SKM-1 treated with dmso at 0.1 percent for 144 hours (cell line): Measurements from ENCODE around the gene RBPJ.
A peak's percentile ranks its signal among the peaks of the same experiment; 100 is the strongest.
"Not testable (repeated sequence)": the region's sequence is repeated elsewhere in the genome, so short reads cannot be mapped to it uniquely, and the experiment has no call there.

Source experiments
- DNase-seq: peaks from one replicate; lab custom pipeline; 2025; ENCODE audit not compliant: unreplicated experiment; lab: John Stamatoyannopoulos, UW

Gene RBPJ

DNA sequence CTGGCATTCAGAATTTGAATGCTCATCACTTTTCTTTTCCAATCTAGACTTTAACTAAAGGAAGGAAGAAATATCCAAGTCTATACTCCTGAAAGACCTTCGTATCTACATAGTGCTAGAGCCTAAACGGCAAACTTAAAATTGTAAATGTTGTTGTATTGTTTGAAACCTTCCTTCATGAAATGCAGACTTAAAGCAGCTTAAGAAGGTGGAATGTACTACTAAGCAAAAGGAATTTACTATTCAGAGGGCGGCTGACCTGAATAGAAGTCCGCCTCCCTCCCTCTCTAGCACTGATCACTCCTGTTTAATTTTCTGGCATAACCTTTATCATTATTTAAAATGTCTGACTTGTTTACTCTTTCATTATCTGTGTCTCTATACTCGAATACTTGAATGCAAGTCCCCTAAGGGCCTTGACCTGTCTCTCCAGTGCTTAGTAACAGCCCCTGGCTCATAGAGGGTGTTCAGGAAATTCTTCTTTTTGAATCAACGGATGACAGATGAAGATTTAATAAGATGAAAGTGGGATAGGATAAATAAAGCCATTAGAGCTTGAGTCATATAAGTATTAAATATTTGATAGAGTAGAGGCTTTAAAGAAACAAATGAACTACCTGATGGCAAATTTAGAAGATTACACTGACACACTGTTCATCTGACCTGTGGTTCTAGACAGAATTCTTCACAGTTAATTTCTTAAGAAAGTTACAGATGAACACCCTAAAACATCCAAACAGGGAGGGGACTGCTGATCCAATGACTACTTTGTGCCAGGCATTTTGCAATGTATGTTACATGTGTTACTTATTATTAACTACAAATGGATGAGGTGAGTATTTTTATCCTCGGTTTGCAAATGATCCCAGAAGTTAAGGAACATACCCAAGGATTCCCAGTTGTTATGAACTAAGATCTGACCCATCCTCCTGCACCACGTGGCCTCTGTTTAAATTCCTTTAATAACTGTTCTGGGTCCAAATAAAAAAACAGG is 20.2 kb upstream of the RBPJ start:
- DNase-seq, result no peak

DNA sequence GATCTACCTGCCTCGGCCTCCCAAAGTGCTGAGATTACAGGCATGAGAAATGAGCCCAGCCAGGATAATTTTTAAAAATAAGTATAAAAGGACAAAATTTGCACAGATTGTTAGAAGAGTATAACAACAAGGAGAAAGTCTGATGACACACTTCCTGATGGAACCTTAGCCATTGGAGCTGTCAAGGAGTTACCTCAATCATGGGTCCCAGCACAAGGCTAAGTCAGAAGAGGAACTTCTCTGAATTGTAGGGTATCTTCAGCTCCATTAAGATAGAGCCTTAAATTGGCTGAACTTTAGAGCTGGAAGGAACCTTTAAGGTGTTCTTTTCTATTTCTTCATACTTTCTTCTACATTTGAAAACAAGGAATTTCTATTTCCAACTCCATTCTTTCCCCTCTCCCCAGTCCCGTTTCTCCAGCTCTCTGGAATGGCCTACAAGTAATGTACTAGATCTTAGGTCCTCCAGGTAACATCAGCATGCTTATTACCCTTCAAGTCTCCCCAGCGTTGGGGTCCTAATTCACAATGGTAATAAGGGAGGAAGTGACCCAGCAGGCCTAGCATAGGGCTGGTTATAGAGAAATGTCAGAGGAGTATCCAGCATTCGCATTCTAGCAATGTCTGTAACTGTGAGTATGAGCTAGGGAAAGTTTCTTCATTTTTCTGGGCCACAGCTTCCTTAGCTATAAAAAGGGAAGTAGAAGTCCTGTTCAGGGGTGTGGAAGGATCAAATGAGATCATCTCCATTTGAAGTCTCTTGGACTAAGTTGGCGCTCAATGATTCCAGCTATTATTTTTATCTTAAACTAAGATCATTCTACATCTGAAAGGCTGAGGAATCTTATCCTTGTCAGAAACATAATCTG is 18.5 kb upstream of the RBPJ start:
- peak; percentile 96 for DNase-seq

DNA sequence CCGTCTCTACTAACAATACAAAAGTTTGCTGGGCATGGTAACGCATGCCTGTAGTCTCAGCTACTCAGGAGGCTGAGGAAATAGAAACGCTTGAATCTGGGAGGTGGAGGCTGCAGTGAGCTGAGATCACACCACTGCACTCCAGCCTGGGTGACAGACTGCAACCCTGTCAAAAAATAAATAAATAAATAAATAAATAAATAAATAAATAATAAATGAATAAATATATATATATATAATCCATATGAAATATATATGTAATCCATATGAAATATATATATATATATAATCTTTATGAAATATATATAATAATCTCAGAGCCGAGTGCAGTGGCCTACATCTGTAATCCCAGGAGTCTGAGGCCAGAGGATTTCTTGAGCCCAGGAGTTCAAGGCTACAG is 17.8 kb upstream of the RBPJ start:
- DNase-seq, result no peak

DNA sequence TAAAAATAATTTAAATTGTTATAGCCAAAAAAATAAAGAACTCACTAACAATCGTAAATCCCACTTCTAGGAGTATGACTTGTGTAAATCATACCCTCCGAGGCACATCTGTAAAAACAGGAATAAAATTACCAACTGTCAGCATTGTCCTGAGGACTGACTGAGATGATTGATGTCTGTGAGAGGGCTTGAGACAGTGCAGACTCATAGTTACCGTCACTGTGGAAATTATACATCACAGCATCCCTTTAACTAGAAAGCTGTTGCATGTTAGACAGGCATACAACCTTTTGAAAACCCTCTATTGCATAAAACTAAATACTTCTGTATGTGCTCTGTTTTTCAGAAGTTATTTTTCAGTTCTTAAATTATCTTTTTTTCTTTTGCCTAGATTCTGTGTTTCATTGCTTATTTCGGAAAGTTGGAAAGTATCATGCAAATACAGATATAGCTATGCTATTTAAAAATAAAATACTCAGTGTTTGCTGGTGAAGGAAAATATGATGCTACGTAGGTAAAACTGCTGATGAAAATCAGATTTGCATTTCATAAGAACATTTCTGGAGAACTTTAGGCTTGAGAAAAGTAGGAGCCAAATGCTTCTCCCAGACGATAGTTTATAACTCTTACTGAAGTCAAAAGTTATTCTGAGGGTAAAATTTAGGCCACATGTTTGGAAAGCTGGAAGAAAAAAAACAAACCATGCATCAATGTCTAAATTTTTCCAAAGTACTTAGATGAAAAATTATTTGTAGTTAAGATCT is 13.6 kb upstream of the RBPJ start:
- no peak for DNase-seq

DNA sequence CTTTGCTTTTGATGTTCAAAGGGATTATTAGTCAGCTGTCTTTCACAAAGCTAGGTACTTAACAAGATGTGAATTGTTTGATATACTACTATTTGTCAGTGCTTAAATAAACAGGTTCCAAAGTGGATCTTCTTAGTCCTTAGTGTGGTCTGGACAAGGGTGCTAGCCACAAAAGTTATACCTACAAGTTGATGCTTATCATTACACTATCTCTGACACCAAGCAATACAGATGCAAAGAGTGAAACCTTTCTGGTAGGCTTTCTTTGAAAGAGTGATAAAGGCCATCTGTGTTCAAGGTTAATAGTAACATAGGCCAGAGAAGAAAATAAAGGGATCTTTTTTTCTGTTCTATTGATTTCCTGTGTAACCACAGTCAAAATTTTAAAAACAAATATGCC is 12.2 kb upstream of the RBPJ start:
- DNase-seq, result no peak

DNA sequence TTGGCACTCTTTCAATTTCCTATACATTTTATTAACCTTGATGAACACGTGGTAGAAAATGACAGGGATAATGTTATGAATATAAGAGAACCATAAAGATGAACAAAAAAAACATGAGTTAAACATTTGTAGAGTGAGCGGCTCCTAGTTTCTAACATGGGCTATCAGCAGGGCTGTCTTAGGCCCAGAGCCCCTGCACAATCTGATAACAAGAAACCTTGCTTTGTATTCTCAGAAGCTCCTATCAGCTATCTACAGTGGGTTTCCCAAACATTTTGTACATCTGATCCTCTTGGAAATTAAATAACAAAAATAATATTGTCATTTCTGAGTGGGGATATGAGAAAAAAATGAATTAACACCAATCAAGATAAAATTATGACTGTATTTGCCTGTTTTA is 10.6 kb upstream of the RBPJ start:
- no peak for DNase-seq

DNA sequence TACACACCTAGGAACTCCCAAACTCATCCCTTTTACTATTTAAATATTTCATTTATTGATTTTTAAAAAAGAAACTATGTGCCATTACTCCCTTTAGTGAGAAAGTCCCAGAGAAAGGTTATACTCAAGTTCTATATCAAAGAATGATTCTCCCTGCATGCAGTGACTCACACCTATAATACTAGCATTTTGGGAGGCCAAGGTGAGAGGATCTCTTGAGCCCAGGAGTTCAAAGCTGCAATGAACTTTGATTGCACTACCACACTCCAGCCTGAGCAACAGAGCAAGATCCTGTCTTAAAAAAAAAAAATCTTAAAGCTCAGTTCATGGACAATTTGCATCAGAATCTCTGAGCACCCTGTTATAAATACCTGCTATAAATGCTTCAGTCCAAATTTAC is 9.2 kb upstream of the RBPJ start:
- no peak for DNase-seq

DNA sequence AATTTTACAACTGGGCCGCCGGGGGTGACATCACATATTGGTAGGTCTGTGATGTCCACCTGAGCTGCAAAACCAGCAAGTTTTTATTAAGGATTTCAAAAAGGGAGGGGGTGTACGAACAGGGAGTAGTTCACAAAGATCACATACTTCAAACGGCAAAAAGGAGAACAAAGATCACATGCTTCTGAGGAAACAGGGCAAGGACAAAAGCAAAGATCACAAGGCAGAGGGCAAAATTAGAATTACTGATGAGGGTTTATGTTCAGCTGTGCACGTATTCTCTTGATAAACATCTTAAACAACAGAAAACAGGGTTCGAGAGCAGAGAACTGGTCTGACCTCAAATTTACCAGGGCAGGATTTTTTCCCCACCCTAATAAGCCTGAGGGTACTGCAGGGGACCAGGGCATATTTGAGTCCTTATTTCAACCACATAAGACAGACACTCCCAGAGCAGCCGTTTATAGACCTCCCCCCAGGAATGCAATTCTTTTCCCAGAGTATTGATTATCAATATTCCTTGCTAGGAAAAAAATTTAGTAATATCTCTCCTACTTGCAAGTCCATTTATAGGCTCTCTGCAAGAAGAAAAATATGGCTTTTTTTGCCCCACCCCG is 5.4 kb upstream of the RBPJ start:
- DNase-seq, result not testable (repeated sequence)

DNA sequence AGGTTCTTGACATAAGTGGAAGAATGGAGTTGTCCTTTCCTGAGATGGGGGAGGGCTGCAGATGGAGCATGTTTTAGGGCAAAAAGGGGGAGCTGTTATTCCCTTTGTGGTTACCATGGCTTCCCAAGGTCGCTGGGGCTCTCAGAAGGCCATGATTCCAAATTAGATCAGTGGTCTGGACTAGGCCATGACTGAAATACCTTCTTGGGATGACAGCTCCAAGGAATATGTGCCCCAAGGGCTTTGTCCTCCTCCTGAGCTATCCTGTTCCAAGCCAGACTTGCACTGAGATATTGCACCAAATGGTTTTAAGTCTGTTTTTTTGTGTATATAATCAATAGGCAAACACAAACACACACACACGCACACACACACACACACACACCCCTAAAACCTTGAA is 3.0 kb upstream of the RBPJ start:
- DNase-seq, result no peak

DNA sequence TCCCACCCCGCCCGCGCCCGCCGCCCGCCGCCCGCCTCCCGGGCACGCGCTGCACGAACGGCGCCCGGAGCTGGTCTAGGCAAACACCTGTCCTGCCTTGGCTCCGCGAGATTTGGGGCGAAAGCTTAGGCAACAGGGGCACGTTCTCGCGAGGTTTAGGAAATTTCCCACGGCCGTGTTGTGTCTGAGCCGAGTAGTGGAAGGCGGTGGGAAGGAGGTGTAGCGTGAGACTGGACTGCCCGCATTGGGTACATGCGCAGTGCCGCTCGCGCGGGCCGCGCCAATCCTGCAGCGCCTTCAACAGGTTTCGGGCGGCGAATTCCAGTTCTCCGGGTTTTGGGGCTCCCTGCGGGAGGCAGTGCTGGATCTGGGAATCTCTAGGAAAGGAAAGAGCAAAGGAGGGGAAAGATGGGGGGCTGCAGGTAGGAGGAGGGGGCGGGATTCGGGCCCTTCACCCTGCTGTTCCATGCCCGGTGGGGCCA is 1.3 kb upstream of the RBPJ start:
- peak; percentile 98 for DNase-seq

DNA sequence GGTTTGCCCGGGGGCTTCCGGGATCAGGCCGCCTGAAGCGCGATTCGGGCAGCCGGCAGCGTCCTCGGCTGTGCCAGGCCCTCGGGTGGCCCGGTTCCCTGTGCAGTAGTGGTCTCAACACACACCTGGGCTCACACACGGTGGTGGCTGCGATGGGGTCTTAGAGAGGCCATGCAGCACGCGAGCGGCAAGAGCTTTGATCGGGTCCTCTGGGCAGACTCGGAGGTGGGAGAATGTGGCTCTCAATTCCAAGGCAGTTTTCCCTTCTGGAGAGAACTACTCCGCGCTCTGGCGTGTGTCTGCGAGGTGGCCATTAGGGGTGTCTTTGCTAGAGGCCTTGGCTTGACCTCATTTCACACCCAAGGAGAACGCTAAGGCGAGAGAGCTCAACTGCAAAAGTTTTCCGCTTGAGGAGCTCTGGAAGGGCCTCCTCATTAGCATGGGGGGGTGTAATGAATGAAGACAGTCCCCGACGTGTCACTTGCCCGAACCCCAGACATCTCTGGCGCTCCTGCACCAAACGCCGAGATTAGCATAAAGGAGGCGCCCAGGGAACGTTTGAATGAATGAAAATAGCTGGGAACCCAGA is 771 bp upstream of the RBPJ start:
- DNase-seq, result peak; percentile 68

DNA sequence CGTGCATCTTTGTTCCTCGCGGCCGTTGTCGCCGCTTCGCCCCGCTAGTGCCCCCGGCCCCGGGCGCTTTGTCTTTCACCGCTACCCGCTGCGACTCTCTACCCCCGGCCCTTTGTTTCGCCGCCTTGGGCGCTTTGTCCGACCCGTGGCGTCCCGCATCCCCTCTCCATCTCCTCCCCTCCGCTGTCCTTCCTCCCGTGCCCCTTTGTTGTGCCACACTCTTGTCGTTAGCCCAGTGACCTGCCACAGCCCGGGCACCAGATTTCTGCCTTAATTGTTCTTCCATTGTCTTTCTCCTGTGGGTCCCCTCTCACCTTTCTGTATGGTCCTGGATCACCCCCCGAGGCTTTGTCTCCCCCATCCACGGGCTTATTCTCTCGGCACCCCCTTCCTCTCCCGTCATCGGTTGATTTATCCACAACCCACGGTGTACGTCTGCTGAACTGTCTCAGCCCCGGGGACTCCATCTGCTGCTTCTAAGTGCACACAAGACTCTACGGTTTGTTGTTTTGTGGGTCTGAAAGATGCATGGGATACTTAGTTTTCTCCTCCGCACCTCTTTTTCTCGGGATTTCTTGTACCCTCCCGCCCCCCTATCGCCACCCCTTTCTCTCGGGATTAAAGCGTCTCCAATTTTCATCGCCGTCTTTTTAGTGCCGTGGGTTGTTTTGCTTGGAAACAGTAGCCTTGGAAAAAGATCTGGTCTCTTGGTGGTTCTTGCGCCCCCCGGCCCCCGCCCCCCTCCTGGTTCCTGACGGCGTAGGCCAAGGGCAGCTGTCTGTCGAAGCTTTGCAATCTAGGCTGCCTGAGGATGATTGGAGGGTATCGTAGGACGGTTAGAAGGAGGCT is 783 bp downstream of the RBPJ start:
- DNase-seq, result no peak

DNA sequence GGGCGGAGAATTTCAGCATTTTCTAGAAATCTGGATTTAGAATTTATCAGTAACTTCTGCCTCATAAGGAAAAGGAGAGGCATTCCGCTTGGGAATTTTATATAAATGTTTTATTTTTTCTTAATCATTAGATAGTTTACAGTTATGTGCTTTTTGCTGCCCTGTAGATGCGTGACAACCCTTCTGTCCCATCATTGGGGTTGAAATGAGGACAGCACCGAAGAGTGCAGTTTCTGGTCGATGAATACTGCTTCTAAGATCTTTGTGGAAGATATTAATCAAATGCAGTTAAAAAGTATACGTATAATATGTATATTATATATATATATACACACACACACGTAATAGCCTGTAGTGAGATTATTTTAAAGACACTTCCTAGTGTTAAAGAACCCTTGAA is 1.5 kb downstream of the RBPJ start:
- no peak for DNase-seq

DNA sequence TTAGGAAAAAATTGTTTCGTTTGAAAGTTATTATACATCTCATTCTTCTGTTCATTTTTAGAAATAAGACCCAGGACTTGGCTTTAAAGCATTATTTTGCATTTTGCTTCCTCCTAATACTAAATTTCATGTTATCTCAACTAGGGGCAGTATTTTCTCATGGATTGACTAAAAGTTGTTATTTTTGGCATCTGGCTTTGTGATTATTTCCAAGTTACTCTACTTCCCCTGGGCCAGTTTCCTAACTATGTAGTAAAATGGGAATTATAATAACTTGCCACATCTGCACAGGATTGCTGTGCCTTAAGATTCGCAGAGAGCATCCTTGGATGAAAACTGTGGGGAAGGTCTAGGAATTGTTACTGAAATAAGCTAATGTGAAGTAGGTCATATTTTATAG is 3.0 kb downstream of the RBPJ start:
- no peak for DNase-seq

DNA sequence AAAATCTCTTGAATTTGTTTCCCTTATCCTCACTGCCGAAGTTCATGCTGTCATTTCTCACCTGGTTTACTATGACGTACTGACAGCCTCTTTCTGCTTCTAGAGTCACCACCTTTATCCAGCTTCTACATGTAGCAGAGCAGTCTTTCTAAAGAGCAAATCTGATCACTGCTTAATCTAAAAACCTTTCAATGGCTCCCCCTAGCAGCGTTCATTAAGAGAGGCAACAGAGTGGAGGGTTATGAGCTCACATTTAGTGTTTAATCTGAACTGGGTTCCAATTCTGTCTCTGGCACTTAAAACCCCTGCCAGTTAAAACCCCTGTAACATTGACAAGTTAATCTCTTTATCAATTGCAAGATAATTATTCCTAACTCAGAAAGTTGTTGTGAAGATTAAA is 4.4 kb downstream of the RBPJ start:
- DNase-seq, result peak; percentile 34

DNA sequence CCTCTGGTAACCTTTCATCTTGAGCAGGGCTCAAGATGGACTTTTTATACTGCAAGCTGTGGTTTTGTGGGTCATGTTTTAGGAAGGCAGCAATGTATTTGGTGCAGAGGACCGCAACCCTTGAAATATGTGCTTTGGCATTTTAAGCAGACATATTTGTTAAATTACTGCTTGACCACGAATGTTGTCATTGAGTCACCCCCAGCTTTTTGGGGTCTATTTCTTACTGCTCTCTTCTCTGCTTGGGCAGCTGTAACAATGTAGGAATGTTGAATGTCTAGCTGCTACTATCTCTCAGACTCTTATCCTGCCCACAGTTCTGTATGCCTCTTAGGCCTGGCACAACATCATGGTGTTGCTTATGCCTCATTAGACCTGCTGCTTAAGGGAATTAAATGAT is 6.0 kb downstream of the RBPJ start:
- DNase-seq, result no peak

DNA sequence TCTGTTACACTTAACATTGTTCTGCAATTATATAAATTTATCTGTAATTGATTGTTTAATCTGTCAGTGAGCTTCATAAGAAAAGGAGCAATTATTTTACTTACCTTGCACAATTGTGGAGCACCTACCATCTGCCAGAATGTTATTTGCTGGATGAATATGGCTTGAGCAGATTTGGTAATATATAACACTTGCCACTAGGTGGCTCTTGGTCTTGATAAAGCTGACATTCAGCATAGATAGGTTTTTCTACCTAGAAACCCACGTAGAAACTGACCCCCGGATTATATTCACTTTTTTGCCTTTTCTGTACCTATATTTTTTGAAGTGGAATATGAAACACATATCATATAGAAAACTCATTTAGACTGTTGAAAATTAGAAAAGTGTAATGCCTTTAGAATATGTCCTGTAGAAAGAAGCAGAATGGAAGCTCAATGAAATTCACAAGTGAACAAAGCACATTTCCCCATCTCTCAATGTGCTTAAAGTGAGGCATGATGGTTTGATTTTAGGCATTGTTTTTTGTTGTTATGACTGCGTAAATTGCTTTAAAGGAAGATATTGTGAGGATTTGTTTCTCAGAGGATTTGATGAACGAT is 9.5 kb downstream of the RBPJ start:
- DNase-seq, result peak; percentile 53

DNA sequence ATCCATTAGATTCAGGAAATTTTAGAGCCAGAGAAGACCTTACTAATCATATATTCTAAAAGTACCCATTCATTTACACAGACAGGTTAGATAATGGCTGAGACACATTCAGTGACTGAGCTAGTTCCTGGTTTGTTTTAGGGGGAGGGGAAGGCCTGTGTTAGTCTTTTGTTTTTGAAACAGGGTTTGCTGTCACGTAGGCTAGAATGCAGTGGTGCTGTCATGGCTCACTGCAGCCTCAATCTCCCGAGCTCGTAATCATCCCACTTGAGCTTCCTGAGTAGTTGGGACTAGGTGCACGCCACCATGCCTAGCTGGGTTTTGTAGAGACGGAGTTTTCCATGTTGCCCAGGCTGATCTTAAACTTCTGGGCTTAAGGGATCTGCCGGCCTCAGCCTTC is 10.1 kb downstream of the RBPJ start:
- DNase-seq, result peak; percentile 50

DNA sequence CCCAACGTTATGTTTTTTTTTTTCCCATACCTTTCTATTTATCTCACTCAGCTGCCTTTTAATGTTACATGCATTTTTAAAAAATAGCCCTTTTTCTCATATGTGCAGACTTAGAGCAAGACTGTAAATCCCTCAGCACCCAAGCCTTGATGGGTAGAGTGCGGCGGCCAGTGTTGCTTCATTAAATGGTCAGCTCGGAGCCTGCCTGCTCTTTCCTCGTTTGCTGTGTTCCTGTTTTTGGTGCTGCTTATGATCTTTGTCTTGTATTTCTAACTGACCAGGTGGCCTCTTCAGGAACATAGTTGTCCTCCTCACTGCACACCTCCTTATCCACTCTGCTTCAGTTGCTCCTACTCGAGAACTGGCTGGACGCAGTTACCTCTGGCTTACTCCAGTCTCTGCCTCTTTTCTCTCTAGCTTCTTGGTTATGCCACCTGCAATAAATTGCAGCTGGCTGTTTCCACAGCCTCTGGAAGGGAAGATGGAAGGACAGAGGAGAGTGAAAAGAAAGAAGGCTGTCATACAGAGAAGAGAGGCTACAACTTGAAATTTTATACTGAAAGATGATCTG is 10.7 kb downstream of the RBPJ start:
- DNase-seq, result peak; percentile 77
